NT2/D1 (cell line): Measurements from ENCODE around the gene EIF3D.
A peak's percentile ranks its signal among the peaks of the same experiment; 100 is the strongest.

ENCODE experiments used
- DNase-seq: peaks from one replicate; pipeline ENCODE4 v3.0.0-alpha.2; 2011; ENCODE audit warnings: low read depth, low spot score
- H3K27me3 ChIP-seq: 2 replicates; pipeline ENCODE4 v1.6.0; 2011; ENCODE audit warnings: mild to moderate bottlenecking; ENCODE audit not compliant: insufficient read length, insufficient read depth
- H3K36me3 ChIP-seq: 2 replicates; pipeline ENCODE4 v1.6.1; 2011; ENCODE audit warnings: mild to moderate bottlenecking, low read length, mixed read lengths; ENCODE audit not compliant: insufficient read depth, insufficient read length
- H3K4me1 ChIP-seq: 2 replicates; pipeline ENCODE4 v1.5.1; 2011; ENCODE audit not compliant: insufficient read depth, insufficient read length
- H3K4me3 ChIP-seq: 2 replicates; pipeline ENCODE4 v1.5.1; 2011; ENCODE audit warnings: low read depth; ENCODE audit not compliant: insufficient read length
- H3K9ac ChIP-seq: 2 replicates; pipeline ENCODE4 v1.6.0; 2011; ENCODE audit warnings: low read depth; ENCODE audit not compliant: insufficient read length
- H3K9me3 ChIP-seq: 2 replicates; pipeline ENCODE4 v1.5.1; 2011; ENCODE audit warnings: mild to moderate bottlenecking, low read length; ENCODE audit not compliant: insufficient read depth
- SUZ12 ChIP-seq: IDR thresholded peaks from 2 replicates; pipeline ENCODE4 v1.6.1; 2011; ENCODE audit not compliant: insufficient read length, insufficient read depth; ENCODE audit errors: extremely low read depth
- YY1 ChIP-seq: IDR thresholded peaks from 2 replicates; pipeline ENCODE4 v1.6.1; 2011; ENCODE audit not compliant: insufficient read length, insufficient read depth
- ZNF274 ChIP-seq: IDR thresholded peaks from 2 replicates; pipeline ENCODE4 v1.6.1; 2011; ENCODE audit warnings: mild to moderate bottlenecking, low read depth, low read length

Gene EIF3D

DNA sequence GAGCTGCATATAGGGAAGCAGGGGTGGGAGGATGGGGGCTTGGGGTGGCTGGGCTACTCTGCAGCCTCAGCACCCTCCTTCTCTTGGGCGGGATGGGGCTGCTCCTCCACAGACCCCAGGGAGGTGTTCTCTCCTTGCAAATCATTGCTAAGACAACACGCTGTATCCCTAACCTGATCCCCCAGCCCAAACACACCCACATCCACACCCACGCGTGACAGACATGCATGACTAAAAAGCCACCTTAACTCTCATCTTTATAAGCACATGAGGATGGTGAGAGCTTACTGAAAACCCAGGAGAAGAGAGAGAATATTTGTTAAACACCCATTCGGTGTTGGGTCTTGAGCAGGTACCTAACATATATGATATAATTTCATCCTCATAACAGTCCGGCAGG is 39.9 kb upstream of the EIF3D start:
- Histone ChIP-seq H3K9ac (no peak overlapping the region), H3K36me3 (no peaks in the 10 kb centered on the region), H3K9me3 (no peaks in the 10 kb centered on the region), H3K4me1 (peaks cover 7% of the 10 kb centered on the region), H3K4me3 (no peak overlapping the region), H3K27me3 (no peaks in the 10 kb centered on the region)
- no peak for DNase-seq
- TF ChIP-seq YY1 (no peak), ZNF274 (no peak), SUZ12 (no peak)

DNA sequence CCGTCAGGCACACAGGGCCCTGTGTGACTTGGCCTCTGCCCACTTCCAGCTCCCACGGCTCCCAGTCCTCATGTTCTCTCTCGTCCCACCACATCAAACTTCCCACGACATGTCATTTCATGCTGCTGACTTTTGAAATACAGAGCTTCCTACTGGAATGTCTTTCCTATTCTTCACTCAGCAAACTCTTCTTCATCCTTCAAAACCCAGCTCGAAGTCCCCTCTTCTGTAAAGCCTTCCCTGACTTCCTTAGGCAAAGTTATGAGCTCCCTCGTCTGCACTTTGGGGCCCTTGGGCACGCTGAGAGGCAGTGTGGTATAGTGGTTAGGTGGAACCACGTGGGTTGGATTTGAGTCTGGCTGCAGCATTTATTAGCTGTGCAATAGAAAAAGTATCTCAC is 37.8 kb upstream of the EIF3D start:
- H3K4me1 ChIP-seq = peaks cover 15% of the 10 kb centered on the region
- DNase-seq = no peak
- TF ChIP-seq SUZ12 = no peak
- no peaks in the 10 kb centered on the region for H3K27me3 ChIP-seq
- H3K9me3 ChIP-seq = no peaks in the 10 kb centered on the region
- H3K4me3 ChIP-seq = no peak overlapping the region
- H3K9ac ChIP-seq = no peak overlapping the region
- H3K36me3 ChIP-seq = no peaks in the 10 kb centered on the region

DNA sequence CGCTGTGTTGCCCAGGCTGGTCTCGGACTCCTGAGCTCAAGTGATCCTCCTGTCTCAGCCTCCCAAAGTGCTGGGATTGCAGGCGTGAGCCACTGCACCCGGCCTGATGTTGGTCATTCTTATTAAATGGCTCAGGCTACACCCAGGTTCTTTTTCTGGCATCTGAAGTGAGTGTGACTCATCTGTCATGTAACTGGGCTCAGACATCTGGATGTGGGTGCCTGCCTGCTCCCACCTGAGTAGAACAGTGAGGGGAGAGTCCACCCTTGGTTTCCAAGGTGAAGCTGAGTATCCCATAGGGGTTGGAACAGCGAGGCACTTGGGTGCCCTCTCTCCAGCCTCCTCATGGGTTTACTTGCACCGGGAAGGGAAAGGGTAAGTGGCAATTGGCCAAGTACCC is 36.7 kb upstream of the EIF3D start:
- Histone ChIP-seq H3K9ac (no peak overlapping the region), H3K4me3 (no peak overlapping the region), H3K36me3 (no peaks in the 10 kb centered on the region), H3K4me1 (peaks cover 17% of the 10 kb centered on the region), H3K27me3 (no peaks in the 10 kb centered on the region), H3K9me3 (no peaks in the 10 kb centered on the region)
- TF ChIP-seq SUZ12 = no peak
- no peak for TF ChIP-seq YY1
- no peak for TF ChIP-seq ZNF274
- DNase-seq = no peak

GRCh38 chr22:36565159-36565507 is 36.2 kb upstream of the EIF3D start:
- no peak for DNase-seq
- TF ChIP-seq ZNF274 (no peak), YY1 (no peak), SUZ12 (no peak)
- no peak overlapping the region for H3K9ac ChIP-seq
- peaks cover 17% of the 10 kb centered on the region for H3K4me1 ChIP-seq
- no peak overlapping the region for H3K4me3 ChIP-seq
- H3K36me3 ChIP-seq = no peaks in the 10 kb centered on the region
- H3K9me3 ChIP-seq = no peaks in the 10 kb centered on the region
- H3K27me3 ChIP-seq = no peaks in the 10 kb centered on the region

- H3K9ac ChIP-seq = no peak overlapping the region
- no peaks in the 10 kb centered on the region for H3K9me3 ChIP-seq
- no peak for DNase-seq
- H3K4me1 ChIP-seq = peaks cover 17% of the 10 kb centered on the region
- no peaks in the 10 kb centered on the region for H3K27me3 ChIP-seq
- TF ChIP-seq SUZ12 (no peak), ZNF274 (no peak), YY1 (no peak)
- H3K4me3 ChIP-seq = no peak overlapping the region
- H3K36me3 ChIP-seq = no peaks in the 10 kb centered on the region
These were observed 35.6 kb upstream of the EIF3D start for GRCh38 chr22:36564422-36565158.

DNA sequence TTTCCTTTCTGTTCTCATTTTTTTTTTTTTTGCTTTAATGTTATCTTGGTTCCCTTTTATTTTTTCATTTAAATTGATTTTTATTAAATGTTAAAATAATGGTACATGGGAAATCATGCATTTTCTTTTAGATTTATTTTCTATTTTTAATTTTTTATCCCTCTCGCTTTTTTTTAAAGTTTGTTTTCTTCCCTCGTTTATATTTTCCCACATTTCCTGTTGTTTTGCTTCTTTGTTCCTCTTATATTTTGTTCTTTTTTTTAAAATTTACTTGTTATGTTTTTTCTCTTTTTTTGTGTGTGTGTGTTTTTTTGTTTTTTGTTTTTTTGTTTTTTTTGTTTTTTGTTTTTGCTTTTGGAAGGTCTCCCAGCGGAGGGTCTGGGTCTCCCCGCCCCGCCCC is 34.9 kb upstream of the EIF3D start:
- no peaks in the 10 kb centered on the region for H3K36me3 ChIP-seq
- no peaks in the 10 kb centered on the region for H3K9me3 ChIP-seq
- H3K4me1 ChIP-seq = peaks cover 20% of the 10 kb centered on the region
- no peak for DNase-seq
- no peak overlapping the region for H3K9ac ChIP-seq
- H3K27me3 ChIP-seq = no peaks in the 10 kb centered on the region
- H3K4me3 ChIP-seq = no peak overlapping the region
- no peak for TF ChIP-seq ZNF274
- TF ChIP-seq YY1 = no peak
- TF ChIP-seq SUZ12 = no peak

DNA sequence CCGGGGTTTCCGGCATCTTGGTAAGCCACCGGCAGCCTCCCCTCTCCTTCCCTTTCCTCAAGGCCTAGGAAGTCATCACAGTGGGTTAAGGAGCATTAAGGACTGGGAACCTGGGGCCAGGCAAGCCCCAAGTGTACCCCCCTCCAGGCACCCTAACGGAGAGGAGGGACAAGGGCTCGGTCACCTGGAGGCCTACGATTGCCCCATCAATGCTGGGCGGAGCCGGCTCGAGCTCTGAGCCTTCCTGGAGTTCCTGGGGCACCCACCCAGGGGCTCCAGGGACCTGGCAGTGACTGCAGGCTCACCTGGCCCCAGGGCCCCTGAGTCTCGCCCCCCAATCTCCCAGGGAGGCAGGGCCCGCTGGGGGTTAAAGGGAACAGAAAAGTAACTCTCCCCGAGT is 34.5 kb upstream of the EIF3D start:
- no peaks in the 10 kb centered on the region for H3K9me3 ChIP-seq
- no peak for DNase-seq
- TF ChIP-seq YY1 (no peak), ZNF274 (no peak), SUZ12 (no peak)
- no peaks in the 10 kb centered on the region for H3K27me3 ChIP-seq
- peaks cover 21% of the 10 kb centered on the region for H3K4me1 ChIP-seq
- no peaks in the 10 kb centered on the region for H3K36me3 ChIP-seq
- no peak overlapping the region for H3K4me3 ChIP-seq
- peak overlapping the region; percentile 21 for H3K9ac ChIP-seq
